HG02571 (cell line): Measurements from ENCODE around the gene NUCB1.

ENCODE experiments used
- ATAC-seq: cut with Tn5 transposase; IDR thresholded peaks from one replicate; pipeline ENCODE4 v1.9.1; 2021; ENCODE audit warnings: mild to moderate bottlenecking, moderate library complexity; ENCODE audit not compliant: unreplicated experiment

The NUCB1 gene

DNA sequence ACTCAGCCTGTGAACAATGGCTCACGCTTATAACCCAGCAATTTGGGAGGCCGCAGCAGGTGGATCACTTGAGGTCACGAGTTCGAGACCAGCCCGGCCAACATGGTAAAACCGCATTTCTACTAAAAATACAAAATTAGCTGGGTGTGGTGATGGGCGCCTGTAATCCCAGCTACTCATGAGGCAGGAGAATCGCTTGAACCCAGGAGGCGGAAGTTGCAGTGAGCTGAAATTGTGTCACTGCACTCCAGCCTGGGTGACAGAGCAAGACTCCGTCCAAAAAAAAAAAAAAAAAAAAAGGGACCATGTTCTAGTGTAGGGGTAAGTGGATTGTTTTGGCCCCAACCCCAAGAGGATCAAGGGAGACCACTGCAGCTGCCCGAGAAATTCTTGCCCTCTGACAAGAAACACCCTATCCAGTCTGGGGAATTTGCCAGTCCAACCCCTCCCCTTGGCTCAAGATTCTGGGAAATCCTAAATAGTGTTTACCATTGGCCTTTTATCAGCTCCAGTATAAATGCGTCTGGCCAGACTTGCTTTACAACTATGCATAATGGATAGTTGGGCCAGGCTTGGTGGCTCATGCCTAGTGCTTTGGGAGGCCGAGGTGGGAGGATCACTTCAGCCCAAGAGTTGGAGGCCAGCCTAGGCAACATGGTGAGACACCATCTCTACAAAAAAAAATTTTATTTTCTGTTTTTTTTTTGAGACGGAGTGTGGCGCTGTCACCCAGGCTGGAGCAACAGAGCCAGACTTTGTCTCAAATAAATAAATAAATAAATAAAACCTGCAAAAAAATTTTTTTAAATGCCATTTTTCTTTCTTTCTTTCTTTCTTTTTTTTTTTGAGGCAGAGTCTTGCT is 28.3 kb downstream of the NUCB1 start:
- ATAC-seq: no peak

DNA sequence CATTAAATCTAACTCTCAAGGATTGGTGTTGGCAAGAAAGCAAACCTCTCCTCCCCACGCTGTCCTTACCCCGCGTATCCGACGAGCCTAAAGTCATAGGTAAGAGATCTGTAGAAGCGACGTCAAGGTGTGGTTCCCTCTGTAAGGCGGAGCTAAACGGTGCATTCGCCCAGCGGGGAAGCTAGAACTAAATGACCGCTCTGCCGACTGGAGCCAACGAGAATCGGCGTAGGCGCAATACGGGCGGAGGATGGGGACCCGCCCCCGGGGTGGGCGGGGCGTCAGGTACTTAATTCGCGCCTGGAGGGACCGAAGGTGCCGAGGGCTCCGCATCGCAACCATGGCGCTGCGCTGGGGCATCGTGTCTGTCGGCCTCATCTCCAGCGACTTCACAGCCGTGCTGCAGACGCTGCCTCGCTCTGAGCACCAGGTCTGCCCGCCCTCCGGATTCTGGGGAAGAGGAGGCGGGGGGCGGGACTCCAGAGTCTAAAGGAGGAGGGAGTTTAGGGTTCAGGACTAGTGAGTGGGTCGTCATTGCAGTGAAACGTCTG is 33.3 kb downstream of the NUCB1 start, which contains the start of gene DHDH:
Gene DHDH (plus strand): TSS at position 318 of the 551 bp plus-strand sequence. CDS start 23 bp downstream, at position 341.
- ATAC-seq: no peak

DNA sequence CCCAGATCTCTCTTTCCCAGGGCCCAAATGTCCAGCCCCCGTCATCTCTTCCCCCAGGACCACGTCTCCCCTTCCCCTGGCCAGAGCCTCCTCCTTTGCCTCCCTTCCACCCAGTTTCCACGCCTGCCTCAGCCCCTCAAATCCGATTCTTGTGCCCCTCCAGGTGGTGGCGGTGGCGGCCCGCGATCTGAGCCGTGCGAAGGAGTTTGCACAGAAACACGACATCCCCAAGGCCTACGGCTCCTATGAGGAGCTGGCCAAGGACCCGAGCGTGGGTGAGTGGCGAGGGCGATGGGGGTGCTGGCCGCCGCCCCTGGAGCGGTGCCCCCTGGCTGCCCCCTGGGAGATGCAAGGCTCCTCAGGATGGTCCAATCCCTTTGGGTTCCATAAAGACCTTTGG is 34.7 kb downstream of the NUCB1 start:
- no peak for ATAC-seq

DNA sequence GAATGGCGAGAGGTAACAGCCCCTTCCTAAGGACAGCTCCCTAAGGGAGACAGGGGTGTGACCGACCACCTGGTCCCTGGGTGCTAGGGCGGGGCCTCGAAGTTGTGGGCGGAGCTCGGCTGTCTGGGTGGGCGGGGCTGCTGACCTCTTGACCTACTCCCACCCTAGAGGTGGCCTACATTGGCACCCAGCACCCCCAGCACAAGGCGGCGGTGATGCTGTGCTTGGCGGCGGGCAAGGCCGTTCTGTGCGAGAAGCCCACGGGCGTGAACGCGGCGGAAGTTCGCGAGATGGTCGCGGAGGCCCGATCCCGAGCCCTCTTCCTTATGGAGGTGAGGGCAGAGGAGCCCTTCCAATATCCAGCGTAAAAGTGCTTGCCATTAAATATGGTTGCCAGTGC is 35.8 kb downstream of the NUCB1 start:
- no peak for ATAC-seq

GRCh38 chr19:48938256-48938655 is 38.1 kb downstream of the NUCB1 start:
- ATAC-seq: no peak

DNA sequence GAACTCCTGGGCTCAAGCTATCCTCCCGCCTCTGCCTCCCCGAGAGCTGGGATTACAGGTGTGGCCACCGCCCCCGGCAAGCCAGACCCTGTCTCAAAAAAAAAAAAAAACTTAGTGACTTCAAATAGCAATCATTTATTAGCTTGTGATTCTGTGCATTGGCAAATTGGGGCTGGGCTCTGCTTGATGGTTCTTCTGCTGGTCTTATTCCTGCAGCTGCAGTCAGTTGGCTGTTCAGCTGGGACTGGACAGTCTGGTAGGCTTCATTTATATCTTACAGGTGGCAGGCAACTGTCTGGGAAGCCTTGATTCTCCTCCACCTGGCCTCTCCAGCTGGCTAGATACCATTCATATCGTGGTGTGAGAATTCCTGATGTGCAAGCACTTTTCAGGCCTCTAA is 40.8 kb downstream of the NUCB1 start:
- ATAC-seq: no peak

DNA sequence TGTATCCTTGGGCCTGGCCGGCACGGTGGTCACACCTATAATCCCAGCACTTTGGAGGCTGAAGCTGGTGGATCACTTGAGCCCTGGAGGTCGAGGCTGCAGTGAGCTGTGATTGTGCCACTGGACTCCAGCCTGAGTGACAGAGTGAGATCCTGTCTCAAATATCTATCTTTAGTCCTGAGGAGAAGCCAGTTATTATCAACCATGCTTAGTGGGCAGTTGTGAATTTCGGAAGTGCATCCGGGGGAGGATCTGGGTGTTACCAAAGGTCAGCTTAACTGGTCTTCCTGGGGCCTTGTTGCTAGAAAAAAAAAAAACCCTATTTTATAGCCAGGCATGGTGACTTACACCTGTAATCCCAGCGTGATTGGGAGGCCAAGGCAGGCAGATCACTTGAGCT is 43.0 kb downstream of the NUCB1 start:
- no peak for ATAC-seq

GRCh38 chr19:48945415-48945814 is 45.3 kb downstream of the NUCB1 start:
- ATAC-seq: no peak

GRCh38 chr19:48945817-48946216 is 45.7 kb downstream of the NUCB1 start:
- ATAC-seq: no peak

GRCh38 chr19:48946463-48947257 is 46.5 kb downstream of the NUCB1 start:
- ATAC-seq: no peak

DNA sequence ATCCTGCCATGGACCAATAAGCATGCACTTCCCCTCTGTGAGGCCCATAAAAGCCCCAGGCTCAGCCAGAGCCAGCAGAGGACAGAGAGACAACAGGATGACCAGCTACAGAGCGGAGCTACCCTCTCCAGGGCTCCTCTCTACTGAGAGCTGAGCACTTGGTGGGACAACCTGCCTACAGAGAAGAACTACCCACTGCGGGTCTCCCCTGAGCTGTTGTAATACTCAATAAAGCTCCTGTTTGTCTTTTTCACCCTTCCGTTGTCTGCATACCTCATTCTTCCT is 47.1 kb downstream of the NUCB1 start:
- no peak for ATAC-seq

DNA sequence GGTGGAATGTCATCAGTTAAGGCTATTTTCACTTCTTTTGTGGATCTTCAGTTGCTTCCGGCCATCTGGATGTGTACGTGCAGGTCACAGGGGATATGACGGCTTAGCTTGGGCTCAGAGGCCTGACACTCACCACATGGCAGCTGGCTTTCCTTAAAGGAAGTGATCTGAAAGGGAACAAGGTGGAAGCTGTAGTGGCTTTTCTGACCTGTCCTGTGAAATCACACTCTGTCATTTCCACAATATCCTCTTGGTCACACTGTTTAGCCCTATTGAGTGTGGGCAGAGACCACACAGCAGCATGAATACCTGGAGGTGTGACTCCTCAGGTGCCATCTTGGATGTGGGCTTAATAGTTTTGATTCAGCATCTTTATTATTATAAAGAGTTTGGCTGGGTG is 50.0 kb downstream of the NUCB1 start:
- ATAC-seq: no peak

DNA sequence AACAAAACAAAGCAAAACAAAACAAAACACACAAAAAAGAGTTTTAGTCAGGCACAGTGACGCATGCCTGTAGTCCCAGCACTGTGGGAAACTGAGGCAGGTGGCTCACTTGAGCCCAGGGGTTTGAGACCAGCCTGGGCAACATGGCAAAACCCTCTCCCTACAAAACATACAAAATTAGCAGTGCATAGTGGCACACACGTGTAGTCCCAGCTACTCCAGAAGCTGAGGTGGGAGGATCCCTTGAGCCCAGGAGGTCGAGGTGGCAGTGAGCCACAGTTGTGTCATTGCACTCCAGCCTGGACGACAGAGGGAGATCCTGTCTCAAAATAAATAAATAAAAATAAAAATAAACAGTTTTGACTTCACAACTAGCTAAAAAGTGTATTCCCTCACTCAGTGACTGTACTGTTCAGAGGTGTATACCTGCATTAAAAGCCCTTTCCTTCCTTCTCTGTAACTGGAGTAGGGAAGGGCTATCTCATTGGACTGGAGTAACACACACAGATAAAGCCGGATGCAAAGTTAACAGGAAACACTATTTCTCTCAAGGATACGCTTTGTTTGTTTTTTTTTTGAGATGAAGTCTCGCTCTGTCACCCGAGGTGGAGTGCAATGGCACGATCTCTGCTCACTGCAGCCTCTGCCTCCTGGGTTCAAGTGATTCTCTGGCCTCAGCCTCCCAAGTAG is 50.9 kb downstream of the NUCB1 start:
- ATAC-seq: no peak

- ATAC-seq: no peak
Observed at GRCh38 chr19:48953141-48953540, 53.0 kb downstream of the NUCB1 start.

DNA sequence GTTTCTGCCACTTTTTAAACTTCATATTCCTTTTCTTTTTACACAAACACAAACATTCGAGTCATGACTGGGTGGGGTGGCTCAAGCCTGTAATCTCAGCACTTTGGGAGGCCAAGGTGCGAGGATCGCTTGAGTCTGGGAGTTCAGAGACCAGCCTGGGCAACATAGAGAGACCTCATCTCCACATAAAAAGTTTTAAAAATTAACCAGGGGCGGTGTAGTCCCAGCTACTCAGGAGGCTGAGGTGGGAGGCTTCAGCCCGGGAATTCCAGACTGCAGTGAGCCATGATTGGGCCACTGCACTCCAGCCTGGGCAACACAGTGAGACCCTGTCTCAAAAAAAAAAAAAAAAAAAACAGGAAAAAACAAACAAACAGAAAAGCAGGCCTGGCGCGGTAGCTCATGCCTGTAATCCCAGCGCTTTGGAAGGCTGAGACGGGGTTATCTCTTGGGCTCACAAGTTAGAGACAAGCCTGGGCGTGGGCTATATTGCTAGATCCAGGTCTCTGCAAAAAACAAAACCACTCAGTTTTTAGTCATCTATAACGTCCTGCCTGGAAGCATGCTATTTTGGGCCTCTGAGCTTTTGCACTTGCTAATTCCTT is 54.0 kb downstream of the NUCB1 start:
- peak; percentile 7 for ATAC-seq

- ATAC-seq: peak; percentile 73
Observed at GRCh38 chr19:48954595-48955307, 54.6 kb downstream of the NUCB1 start, which contains the start of gene BAX. Gene BAX, plus strand, starts transcription at chr19:48954875. Its CDS starts 54 bp downstream, at chr19:48954929.

GRCh38 chr19:48955308-48955958 is 55.3 kb downstream of the NUCB1 start:
- ATAC-seq: no peak

DNA sequence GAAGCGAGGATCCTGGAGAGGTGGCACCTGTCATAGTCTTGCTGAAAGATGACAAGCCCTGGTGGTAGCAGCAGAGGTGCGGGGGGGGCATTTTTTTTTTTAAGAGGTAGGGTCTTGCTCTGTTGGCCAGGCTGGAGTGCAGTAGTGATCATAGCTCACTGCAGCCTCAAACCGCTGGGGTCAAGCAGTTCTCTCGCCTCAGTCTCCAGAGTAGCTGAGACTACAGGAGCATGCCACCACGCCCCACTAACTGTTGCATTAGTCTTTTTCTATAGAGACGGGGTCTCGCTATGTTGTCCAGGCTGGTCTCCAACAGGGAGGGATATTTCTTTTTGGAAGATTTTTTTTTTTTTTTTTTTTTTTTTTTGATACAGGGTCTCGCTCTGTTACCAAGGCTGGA is 57.9 kb downstream of the NUCB1 start:
- no peak for ATAC-seq

- ATAC-seq: no peak
Observed at GRCh38 chr19:48959341-48960239, 59.5 kb downstream of the NUCB1 start.
